Measurements from ENCODE around the gene SRGAP3.
"Not testable (repeated sequence)": the region's sequence is repeated elsewhere in the genome, so short reads cannot be mapped to it uniquely, and the experiment has no call there.

Gene SRGAP3

DNA sequence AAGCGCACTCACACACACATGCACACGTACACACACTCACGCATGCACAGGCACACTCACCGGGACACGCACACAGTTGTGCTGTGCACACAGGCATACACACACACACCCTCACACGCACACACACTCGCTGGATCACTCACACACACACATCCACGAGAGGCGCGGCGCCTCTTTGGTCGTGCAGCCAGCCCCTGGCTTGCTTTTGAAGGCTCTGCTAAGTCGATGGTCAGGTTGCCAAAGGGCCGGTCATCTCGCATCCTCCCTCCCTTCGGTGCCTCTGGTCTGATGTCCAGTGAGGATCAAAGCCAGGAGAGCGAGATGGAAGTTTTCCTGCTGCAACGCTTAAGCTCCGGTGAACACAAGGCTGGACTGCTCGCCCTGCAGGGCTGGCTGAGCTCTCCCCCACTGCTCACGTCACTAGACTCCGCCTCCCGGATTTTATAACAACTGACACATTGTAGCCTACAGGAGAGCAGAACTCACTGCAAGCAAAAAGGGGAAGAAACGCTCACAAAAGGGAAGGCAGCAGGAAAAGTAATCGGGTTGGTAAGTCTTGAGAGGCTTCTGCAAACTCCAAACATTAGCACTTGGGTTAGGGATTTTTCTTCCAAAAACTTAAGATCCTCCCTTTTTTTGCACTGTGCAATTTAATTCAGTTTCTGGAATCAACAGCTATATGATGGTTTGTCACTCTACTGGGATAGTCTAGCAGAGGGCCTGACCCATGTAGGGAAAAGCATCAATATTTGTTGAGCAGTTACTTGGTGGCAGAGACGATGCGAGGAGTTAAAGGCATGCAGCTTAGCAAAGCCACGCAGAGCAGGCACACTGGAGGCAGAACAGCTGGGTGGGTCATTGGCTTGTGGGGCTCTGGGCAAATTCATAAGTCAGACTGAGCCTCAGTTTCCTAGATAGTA, at the start of gene SRGAP3:
SRGAP3 (minus strand) TSS at position 374 of the 920 bp plus-strand sequence. CDS start 695 bp downstream, outside the sequence.
- DNase-seq = peak; percentile 94

- no peak for DNase-seq
Observed at GRCh38 chr3:9298236-9298635, 48.8 kb upstream of the SRGAP3 start.

DNA sequence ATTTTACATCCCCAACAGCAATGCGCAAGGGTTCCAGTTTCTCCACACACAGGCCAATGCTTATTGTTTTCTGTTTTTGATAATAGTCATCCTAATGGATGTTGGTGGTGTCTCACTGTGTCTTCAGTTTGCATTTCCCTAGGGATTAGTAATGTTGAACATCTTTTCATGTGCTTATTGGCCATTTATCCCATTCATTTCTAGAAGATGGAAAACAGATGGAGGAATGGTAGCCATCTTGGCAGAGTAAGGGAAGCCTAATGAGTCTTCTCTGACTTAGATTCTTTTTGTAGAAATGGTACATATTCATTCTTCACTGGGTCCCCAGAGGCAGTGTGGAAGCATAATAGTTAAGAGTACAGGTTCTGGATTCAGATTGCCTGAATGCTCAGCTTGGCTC, 46.8 kb upstream of the SRGAP3 start:
- DNase-seq = no peak

- DNase-seq = no peak
Observed at GRCh38 chr3:9295007-9295406, 45.6 kb upstream of the SRGAP3 start.

DNA sequence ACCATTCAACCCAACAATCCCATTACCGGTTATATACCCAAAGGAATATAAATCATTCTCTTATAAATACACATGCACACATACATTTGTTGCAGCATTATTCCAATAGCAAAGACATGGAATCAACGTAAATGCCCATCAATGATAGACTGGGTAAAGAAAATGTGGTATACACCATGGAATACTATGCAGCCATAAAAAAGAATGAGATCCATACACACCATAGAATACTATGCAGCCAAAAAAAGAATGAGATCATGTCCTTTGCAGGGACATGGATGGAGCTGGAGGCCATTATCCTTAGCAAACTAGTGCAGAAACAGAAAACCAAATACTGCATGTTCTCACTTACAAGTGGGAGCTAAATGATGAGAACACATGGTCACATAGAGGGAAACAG, 44.5 kb upstream of the SRGAP3 start:
- not testable (repeated sequence) for DNase-seq

DNA sequence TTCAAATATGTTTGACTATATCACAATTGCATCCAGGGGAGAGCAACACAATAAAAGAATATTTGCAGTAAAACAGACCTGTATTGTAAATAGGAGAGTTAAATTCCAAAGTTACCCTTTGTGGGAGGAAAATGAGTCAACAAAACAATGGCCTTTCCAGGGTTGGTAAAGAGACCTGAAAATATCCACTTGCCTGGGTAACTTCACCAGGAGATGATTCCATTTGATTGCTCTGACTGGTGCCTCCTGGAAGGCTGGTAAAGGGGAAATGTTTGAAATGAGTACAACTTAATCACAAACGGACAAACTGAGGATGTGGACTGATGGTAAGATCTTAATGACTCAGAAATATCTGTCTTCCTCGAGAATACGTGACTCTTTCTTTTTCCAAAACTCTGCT, 43.6 kb upstream of the SRGAP3 start:
- no peak for DNase-seq

GRCh38 chr3:9292516-9292915, 43.1 kb upstream of the SRGAP3 start:
- no peak for DNase-seq

DNA sequence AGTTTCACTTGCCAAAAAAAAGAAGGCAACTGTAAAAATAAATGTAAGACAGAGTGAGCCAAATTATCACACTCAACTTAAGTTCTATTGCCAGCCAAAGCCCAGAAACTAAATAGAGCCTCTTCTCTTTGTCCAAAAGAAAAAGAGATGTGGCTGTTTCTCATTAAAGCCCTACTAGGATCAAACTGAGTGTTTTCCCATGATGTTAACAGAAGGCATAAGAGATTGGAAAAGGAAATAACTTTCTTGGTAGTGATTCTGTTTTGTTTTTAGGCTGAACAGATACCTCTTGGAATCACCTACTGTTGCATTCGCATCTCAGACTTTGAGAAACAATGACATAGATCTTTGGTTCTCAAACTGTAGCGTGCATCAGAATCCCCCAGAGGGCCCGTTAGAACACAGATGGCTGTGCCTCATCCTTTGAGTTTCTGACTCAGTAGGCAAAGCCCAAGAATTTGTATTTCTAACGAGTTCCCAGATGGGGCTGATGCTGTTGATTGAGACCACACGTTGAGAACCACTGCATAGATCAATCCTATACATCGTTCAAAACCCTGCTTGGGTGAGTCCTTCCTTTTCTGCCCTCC, 42.5 kb upstream of the SRGAP3 start:
- DNase-seq = no peak

GRCh38 chr3:9290566-9290965, 41.1 kb upstream of the SRGAP3 start:
- DNase-seq = no peak

DNA sequence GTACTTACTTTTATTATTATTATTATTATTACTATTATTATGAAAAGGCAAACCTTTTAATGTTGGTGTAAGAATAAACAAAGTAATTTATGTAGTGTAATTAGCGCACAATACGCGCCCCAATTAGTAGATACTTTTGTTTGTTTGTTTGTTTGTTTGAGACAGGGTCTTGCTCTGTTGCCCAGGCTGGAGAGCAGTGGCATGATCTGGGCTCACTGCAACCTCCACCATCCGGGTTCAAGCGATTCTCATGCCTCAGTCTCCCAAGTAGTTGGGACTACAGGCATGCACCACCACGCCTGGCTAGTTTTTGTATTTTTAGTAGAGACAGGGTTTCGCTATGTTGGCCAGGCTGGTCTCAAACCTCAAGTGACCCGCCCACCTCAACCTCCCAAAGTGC, 32.1 kb upstream of the SRGAP3 start:
- not testable (repeated sequence) for DNase-seq

DNA sequence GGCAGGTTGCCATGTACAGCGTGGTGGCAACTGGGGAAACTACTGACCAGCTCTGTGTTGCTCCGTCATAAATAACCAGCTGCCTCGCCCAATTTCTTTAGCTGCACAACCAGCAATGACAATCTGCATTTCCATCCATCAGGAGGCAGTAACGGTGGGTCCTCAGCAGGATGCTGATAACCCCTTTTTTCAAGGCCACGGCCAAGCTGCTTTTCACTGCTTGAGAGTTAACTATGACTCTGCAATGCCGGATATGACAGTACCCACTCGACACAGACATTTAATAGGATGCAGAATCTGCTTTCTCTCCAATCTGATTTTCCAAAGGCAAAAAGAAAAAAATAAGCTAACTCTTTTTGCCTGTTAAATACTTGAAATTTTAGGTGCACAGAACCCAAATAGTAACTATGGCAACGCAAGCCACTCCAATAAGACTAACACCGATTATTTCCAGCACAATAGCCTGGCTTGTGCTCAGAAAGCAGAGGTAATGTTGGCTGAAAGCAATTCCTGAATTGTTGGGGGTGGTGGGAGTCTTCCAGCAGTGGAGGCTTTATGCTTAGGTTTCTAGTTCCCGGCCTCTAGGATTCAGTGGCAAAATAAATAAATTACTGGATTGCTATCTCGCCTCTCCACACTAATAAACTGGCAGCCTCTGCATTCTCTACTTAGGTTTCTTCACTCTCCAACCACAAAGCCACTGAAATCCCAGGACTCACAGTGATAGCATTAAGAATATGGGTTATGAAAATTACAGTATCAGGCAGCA, 31.2 kb upstream of the SRGAP3 start:
- no peak for DNase-seq

GRCh38 chr3:9279966-9280365, 30.5 kb upstream of the SRGAP3 start:
- no peak for DNase-seq

GRCh38 chr3:9278498-9278897, 29.1 kb upstream of the SRGAP3 start:
- no peak for DNase-seq

GRCh38 chr3:9278085-9278484, 28.6 kb upstream of the SRGAP3 start:
- DNase-seq = no peak

GRCh38 chr3:9276761-9277370, 27.4 kb upstream of the SRGAP3 start:
- no peak for DNase-seq

DNA sequence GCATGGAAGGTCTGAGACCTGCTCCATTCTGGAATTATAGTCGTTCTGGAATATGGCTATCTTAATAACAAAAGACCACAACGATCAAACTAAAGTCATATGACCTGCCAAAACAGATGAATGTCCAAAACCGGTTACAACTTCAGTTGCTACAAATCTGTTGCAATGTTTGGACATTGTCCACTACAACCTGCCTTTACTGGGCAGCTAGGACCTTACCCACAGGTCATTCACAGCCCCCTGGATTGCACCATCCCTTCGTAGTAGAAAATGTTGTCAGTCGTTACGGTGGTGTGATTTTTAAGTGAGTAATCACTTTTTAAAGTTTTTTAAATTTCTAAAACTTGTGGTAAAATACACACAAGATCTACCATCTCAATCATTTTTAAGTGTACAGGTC, 22.5 kb upstream of the SRGAP3 start:
- no peak for DNase-seq

DNA sequence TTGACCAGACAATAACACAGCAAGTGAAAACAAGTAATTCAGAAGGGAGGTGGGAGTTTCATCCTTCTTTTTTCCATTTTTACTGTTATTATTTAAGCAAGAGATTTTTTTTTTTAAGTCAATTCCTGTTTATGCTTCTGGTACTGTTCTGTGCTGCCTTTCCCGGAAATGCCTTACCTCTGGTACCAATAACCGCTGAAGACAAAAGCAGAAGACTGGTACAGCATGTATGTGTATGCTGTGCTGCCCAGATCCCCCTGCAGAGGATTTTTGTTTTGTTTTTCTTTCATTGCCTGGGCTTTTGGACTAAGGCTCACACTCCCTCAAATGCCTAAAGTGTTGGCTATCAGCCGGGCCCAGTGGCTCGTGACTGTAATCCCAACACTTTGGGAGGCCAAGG, 21.3 kb upstream of the SRGAP3 start:
- DNase-seq = no peak

GRCh38 chr3:9266716-9267115, 17.3 kb upstream of the SRGAP3 start:
- no peak for DNase-seq

DNA sequence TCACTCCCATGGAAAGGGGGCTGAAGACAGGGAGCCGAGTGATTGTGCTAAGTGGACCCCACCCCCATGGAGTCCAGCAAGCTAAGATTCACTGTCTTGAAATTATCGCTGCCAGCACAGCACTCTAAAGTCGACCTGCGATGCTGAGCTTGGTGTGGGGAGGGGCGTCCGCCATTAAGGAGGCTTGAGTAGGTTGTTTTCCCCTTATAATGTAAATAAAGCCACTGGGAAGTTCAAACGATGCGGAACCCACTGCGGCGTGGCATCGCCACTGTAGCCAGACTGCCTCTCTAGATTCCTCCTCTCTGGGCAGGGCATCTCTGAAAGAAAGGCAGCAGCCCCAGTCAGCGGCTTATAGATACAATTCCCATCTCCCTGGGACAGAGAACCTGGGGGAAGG, 10.9 kb upstream of the SRGAP3 start:
- DNase-seq = no peak

DNA sequence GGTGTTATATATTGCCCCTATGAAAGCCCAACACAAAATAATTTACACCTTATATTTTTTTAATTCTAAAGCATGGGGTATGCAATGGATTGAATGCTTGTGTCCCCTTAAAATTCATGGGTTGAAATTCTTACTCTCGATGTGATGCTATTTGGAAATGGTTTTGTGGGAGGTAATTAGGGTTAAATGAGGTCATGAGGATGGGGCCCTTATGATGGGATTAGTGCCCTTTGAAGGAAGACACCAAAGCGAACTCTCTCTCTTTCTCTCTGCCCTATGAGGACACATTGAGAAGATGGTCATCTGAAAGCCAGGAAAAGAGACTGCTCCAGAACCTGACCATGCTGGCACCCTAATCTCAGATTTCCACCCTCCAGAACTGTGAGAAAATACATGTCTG, 7.6 kb upstream of the SRGAP3 start:
- DNase-seq = no peak

- DNase-seq = no peak
Observed at GRCh38 chr3:9255976-9256375, 6.5 kb upstream of the SRGAP3 start.

- DNase-seq = no peak
Observed at GRCh38 chr3:9254764-9255163, 5.3 kb upstream of the SRGAP3 start.

DNA sequence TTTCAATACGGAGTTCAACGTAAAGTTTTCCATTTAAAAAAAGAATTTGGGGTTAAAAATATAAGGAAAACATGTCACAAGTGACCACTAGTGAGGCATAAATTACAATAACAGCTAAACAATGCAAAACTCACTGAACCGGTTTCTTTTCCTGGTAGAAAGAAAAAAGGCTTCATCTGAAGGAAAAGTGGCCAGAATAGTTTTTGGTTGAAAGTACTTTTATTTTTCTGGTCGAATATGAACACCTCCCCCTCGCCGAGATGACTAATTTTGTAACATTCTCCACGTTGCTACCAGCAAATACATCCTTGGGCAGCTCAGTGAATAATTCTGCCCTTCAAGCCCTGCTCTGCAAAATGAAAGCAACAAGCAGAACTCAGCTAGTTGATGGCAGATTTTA, 3.9 kb upstream of the SRGAP3 start:
- no peak for DNase-seq
